DMS79 (cell line): ENCODE measurements around the gene LRP10.
"Not testable (repeated sequence)": the region's sequence is repeated elsewhere in the genome, so short reads cannot be mapped to it uniquely, and the experiment has no call there.

ENCODE experiments used
- DNase-seq: peaks from one replicate; lab custom pipeline; 2025; lab: John Stamatoyannopoulos, UW

LRP10 gene

DNA sequence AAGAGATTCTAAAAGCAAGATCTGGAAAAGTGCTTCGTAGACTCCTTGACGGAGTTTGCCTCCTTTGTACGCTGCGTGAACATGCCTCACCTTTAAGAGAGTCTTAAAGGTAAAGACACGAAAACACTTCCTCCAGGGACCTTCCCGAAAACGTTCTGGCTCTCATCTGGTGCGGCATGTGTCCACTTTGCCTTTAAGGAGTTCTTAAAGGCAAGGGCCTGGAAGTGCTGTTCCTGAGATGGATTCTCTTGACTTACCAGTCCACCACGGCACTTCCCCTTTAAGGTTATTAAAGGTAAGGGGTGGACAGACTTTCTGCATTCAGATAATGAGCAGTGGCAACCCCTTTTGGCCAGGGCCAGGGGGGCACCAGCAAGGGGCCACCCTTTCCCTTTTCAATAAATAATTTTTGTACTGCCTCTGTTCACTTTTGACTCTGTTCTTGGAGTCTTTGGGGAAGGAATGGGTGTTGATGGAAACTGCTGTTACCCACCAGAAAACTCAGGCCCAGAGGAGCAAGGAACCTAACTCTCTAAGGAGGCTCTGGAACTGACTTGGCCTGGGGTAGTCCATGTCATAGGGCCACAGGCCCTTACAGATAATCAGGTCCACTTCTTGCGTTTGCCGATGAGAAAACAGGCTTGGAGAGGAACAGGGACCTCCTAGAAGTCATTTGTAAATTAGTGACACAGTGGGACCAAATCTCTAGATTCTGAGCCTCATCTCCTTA, 15.9 kb downstream of the LRP10 start:
- peak; percentile 99 for DNase-seq

DNA sequence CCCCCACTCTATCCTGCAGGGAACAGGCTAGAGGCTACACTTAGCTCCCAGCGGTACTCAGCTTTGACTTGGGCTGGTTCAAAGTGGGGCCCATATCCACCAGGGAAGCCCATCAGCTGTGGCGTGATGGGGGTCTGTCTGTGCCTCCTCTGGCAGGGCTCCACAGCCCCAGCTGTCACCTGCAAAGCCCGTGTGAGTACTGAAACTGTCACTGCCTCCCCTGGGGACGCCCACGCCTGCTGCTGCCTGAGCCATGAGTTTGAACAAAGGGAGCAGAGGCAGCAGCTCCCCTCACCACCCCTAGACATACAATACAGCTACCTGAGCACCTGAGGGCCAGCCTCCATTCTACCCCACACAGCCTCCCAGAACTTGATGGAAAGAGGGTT, 16.4 kb downstream of the LRP10 start:
- no peak for DNase-seq

DNA sequence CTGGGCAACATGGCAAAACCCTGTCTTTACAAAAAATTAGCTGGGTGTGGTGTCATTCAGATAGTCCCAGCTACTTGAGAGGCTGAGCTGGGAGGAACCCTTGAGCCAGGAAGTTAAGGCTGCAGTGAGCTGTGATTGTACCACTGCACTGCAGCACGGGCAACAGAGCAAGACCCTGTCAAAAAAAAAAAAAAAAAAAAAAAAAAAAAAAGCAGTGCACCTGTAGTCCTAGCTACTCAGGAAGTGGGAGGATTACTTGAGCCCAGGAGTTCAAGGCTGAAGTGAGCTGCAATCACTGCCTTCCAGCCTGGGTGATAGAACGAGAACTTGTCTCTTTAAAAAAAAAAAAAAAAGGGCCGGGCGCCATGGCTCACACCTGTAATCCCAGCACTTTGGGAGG, 17.1 kb downstream of the LRP10 start:
- no peak for DNase-seq

DNA sequence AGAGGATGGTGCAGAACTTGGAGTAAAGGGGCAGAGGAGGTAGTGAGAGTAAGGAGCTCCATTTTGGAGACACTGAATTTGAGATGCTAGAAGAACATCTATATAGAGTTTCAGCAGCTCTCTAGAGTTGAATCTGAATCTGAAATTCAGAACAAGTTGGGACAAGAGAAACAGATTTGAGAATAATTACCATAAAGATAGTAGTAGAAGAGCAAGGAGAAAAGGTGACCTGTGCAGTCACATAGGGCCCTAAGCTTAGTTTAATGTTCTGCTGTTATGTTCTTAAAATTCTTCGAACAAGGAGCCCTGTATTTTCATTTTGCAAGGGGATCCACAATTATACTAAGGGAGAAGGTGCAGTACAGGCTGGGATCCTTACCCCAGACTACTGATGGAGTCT, 18.9 kb downstream of the LRP10 start:
- no peak for DNase-seq

DNA sequence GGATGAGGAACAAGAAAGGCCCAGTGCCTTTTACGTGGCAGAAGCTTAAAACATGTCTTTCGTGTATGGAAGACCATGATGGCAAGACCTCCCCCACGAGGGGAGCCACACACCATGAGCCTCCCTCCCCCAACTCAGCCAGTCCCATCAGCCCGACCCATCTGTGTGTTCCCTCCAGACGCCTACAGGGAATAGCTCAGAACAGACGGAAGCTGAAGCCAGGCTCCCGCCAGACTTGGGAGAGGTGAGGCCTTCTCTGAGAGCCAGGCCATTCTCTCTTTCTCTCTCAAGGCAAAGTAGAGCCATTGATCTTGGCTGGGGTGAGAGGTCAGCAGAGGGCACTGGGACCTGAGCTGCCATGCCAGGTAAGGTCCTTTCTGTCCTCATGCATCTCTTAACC, 20.9 kb downstream of the LRP10 start:
- DNase-seq: no peak

DNA sequence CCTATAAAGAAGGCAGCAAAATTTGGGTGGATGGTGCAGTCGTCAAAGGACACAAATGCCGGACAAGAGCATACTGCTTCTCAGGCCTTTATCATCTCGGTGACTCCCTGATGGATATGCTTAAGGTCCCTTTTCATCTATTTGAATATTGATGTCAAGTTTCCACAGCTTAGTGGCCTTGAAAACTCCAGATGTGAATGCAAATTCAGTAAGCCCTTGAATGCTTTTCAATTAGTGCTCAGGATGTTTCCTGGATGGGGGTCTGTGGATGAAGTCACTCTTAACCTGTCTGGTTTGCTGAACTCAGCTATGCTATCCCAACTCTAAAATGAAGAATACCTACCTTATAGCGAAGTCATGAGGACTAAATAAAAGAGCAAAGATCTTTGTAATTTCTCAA, 22.2 kb downstream of the LRP10 start:
- no peak for DNase-seq

DNA sequence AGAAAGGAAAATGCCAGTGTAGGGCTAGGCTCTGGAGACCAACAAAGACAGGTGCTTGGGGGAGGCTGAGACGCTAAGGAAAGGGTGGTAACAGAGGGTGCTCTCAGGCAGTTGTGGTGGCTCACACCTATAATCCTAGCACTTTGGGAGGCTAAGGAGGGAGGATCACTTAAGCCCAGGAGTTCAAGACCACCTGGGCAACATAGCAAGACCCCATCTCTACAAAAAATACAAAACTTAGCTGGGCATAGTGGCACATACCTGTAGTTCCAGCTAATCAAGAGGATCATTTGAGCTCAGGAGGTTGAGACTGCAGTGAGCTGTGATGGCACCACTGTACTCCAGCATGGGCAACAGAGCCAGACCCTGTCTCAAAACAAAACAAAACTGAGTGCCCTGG, 23.9 kb downstream of the LRP10 start:
- DNase-seq: no peak

DNA sequence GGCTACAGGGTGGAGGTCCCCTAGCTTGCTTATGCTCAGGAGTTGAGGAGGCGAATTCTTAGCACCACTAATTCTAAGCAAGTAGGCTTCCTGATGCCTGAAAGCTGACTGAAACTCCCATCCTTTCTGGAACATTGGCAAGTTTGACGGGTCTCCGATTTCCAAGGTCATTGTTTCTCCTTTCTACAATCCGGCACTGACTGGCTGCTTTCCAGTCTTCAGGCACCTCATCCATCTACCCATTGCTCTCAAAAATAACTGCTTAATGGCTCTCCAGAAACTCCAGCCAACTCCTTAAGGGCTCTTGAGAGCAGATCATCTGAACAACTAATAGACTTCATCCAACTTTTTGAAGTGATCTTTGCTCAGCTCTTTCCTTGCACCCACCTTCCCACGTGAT, 24.8 kb downstream of the LRP10 start:
- peak; percentile 98 for DNase-seq

DNA sequence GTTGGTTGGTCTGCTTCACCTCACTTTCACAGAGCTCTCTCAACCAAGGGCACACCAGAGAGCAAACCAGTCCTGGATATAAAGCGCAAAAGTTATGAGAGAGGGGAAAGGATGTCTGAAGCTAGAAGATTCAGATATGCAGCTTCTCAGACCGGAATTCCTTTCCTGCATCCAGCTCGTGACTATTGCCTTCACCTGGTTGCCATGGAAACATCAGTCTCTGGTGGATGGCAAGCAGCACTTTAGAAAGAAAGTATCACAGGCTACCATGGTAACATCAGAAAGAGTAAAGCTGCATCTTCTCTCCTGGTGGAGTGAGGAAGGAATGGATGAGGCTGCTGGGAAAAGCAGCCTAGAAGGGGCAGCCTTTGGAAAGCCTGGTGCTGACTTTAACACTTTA, 25.2 kb downstream of the LRP10 start:
- no peak for DNase-seq

DNA sequence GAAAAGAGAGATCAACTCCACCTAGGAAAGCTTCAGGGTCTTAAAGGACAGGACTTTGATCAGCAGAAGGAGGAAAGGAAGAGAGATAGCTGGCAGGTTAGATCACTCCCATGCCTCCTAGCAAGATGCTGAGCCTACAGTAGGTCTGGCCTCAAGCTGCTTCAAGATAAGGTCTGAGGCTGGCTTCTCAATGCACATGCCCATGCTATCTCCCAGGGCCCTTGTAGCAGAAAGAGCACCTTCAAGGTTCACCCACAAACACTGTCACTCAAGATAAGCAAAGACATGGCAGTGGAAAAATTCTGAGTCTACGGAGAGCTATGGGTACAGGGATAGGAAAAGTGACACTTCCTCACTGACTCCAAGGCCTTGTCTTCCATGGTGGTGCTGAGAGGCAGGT, 25.8 kb downstream of the LRP10 start:
- DNase-seq: no peak

DNA sequence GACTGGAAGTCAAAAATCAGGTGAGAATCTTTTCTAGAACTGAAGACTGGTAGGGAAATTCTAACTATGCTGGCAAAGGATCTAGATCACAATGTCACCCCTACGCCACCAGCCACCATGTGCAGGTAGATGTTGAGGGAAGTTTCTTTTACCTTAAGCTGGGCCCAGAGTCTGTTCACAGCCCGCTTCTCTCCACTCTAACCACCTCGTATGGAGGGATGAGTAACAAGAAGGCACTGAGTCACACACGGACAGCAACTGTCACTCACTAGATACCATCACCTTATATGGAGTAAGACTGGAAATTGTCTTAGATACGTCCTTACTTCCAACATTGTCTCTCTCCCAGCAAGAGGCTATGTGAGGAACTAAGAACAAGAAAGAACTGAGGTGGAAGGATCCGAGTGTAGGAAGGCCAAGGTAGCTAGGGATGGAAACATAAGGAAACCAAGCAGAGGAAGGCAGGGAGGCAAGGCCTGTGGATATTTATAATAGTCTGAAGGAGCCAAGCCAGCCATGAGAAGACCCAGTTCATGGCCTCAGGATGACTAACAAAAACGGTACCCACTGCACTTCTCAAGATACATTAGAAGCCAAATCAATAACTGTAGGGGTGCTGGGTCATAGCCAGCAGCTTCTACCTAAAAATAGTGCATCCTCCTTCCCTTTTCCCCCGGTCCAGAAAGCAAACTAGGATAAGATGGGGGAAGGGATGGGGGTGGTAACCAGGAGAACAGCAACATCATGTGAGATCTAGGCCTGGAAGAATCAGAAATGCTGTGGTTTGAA, 27.0 kb downstream of the LRP10 start:
- no peak for DNase-seq

DNA sequence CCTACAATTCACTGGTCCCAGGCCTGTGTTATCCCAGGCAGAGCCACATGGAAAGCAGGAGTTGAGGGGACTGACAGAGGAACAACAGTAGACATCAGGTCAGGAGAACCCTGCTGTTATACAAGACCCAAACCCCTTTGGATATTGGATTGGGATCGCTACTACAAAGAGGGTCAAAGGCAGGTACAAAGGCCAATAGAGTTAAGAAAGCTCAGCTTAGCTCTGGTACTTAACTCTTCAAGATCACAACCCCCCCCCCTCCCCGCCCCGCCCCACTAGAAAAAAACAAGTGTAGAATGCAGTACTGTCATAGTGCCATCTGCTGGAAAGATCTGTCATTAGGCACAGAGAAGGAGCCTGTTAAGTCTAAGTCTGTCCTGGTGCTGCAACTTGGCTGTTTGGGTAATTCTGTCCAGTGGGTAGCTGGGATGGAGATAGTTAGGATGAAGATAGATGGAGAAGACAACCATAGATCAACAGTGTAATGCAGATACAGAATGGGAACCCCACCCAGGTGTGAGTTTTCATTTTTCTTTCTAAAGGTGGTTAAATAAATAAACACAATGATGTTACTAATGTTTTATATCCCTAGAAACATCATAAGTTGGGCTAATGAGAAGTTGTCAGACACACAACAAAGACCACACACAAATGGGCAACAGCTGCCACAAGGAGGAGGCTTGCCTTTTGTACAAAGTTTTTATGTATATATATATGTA, 28.7 kb downstream of the LRP10 start:
- peak; percentile 39 for DNase-seq

DNA sequence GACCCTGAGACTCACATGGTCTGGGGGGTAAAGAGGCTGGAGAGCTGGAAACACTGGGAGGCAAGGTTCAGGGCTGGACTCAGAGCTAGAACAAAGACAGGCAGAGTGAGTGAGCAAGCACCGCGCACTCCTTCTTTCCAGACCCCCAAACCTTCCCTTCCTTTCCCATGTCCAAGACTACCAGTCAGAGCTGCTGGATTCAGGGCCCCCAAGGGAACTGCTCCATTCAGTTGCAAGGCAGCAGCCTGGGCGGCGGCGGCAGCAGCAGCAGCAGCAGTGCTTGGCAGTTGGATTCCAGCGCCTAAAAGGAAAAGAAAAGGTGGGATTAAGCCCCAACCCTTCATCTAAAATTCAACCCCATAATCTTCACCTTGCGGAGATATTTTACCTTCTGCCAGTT, 30.3 kb downstream of the LRP10 start:
- no peak for DNase-seq

DNA sequence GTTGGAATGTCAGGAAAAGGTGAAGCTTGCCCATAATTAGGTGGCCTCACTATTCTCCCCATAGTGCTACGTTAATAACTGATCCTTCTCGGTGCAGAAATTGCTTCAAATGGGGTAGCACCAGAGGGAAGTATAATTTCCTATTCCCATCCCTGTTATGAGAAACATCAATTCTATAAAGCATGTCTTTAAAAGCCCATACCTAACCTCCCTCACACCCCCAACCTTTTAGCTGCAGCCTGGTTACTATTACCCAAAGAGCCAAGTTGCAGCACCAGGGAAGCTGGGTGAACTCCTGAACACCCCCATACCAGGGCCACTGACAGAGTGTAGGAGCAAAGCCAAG, 32.2 kb downstream of the LRP10 start:
- DNase-seq: no peak

DNA sequence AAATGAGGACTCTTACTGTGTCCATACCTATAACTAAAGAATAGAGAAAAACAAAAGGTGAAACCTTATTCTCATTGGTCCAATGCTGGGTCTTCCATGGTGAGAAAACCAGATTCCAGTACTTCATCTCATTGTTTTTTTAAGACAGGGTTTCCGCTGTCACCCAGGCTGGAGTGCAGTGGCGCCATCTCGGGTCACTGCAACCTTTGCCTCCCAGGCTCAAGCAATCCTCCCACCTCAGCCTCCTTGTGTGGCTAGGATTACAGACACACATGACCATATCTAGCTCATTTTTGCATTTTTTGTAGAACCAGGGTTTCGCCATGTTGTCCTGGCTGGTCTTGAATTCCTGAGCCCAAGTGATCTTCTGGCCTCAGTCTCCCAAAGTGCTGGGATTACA, 34.1 kb downstream of the LRP10 start:
- DNase-seq: no peak

DNA sequence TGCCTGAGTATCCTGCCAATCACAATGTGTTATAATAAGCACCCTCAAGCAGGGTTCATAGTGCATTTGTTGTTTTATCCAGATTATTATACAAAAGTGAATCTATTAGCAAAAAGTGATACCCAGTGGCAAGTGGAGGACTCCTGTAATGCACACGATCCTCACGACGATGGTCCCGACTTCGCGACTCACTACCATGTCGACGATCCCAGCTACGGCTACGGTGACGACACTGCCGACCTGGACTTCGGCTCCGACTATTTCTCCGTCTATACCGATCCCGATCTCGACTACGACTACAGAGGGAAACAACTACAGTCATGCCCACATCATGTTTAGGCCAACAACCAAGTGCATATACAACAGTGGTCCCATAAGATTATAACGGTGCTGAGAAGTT, 34.5 kb downstream of the LRP10 start:
- DNase-seq: no peak

DNA sequence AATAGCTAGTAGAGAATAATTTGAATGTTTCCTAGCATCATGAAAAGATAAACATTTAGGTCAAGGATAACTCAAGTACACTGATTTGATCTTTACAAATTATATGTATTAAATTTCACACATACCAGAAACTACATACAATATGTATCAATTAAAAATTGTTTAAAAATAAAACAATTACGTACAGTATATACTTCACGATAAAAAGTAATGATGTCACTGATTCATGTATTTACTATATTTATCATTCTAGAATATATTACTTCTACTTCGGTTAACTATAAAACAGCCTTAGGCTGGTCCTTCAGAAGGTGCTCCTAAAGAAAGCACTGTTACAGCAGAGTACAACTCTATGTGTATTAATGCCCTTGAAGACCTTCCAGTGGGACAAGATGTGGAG, 35.9 kb downstream of the LRP10 start:
- no peak for DNase-seq

DNA sequence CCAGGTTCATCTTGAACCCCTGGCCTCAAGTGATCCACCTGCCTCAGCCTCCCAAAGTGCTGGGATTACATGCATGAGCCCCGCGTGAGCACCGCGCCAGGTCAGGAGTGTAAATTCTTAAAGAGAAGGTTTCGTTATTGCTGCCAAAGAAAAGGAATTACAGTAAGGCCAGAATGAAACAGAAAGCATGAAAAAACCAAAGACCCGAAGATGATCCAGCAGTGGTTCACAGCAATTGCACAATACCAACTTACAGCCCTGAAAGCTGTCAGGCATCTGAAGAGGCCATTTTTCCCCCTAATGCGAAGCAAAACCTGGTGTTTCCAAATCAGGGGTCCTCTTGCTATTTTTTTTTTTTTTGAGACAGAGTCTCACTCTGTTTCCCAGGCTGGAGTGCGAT, 37.1 kb downstream of the LRP10 start:
- DNase-seq: no peak

DNA sequence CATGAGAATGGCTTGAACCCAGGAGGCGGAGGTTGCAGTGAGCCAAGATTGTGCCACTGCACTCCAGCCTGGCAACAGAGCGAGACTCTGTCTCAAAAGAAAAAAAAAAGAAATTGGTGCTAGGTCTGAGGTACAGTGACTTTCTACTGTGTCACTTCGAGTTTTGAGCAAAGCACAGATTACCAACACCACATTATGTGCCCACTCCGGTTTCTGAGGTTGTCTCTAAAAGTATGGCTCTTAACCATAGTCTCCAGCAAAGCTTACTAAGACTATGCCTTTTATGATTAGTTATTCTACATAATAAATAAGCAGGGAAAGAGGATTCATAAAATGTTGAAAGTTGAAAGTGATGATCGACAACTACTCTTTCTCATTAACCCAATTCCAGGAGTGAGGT, 39.4 kb downstream of the LRP10 start:
- DNase-seq: no peak

DNA sequence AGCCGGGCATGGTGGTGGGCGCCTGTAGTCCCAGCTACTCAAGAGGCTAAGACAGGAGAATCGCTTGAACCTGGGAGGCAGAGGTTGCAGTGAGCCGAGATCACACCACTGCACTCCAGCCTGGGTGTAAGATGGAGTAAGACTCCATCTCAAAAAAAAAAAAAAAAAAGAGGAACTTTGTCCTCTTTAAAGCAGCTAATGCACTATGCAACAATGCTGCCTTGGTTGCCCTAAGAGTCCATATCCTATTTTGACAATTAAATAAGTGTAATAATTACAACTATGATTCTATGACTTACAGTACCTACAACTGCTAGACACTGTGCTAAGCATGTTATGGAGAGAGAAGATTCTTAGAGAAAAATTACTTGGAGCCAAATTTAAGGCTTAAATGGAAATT, 43.3 kb downstream of the LRP10 start:
- not testable (repeated sequence) for DNase-seq

DNA sequence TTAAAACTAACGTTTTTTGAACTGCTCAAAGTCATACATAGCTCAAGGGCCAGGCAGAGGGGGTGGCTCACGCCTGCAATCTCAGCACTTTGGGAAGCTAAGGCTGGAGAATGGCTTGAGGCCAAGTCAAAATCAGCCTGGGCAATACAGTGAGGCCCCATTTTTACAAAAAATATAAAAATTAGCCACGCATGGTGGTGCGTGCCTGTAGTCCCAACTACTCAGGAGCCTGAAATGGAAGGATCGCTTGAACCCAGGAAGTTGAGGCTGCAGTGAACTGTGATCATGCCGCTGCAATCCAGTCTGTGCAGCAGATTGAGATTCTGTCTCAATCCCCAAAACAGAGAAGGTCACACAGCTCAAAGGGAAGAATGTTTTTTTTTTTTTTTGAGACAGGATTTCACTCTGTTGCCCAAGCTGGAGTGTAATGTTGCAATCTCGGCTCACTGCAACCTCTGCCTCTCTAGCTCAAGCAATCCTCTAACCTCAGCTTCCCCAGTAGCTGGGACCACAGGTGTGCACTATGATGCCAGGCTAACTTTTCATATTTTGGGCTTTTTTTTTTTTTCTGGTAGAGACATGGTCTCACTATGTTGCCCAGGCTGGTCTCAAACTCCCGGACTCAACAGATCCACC, 44.5 kb downstream of the LRP10 start:
- no peak for DNase-seq

DNA sequence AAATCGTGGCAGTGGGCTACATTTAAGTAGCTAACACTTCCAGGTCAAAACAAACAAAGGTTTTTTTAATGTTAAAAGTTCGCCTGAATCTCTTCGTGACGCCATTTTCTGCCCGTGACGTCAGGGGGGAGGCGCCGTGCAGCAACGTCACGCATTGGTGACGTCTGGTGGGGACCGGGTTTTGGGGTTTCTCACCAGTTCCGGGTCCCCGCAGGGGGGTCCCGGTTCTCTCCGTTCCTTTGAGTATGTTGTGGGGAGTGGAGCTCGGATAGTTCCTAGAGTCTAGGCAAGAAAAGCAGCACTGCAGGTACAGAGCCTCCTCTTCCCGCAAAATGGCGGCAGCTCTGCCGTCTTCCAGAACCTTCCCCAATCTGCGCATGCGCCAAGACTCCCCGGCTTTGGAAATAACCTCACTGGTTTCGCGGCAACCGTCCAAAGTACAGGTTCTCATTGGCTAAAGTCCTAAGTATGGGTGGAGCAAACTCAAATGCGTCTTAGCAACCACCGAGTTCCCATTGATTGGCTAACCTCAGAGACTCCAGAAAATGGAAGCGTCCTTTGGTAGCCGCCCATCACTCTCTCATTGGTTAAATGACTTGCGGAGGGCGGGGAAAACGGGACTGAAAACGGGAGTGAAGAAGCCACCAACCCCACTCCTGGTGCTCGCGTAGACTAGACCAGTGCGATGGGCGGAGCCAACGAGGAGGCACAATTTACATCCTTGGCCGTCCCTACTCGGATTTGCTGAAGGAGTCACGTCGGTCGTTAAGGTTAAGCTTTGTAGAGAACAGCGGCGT, 47.5 kb downstream of the LRP10 start, which contains the start of gene RBM23:
TSS of gene RBM23 (minus strand) at position 346 of the 797 bp plus-strand sequence.
- peak; percentile 100 for DNase-seq
